A549 (cell line): ENCODE data around the gene SLC5A10. TPM values are rescaled to one million over a fixed set of nuclear protein-coding genes. Genes with fewer than 3 reads are reported as not detected.

ENCODE experiments used
- ATAC-seq, 2 experiments: fragments of 200-7000 bp in 1 of 2; fragments of >200 bp in 1 of 2; cut with Nextera tagmentation in 1 of 2; cut with Tn5 transposase in 1 of 2; 3 replicates each; pipeline versions ENCODE4 v1.8.0 to v1.9.1; 2018 to 2020; ENCODE audit warnings: mild to moderate bottlenecking in 1 of 2, moderate library complexity in 1 of 2
- CTCF ChIA-PET: fragments of 300-600 bp; sonication (Branson Sonifier 250); formaldehyde crosslinking; extraction: SDS; loops from one replicate; lab custom pipeline; 2021; ENCODE audit warnings: antibody characterized with exemption, inconsistent platforms; lab: Yijun Ruan, JAX
- POLR2A ChIA-PET: fragments of 350-600 bp; formaldehyde crosslinking; extraction: SDS; loops from one replicate; lab custom pipeline; 2021; ENCODE audit warnings: antibody characterized with exemption, inconsistent platforms; lab: Yijun Ruan, JAX
- DNase-seq, 2 experiments: peaks; one replicate each; pipeline versions ENCODE4 v3.0.0 to v3.0.0-alpha.2; 2011 to 2016; ENCODE audit warnings: low read depth in 1 of 2, low spot score in 1 of 2
- FAIRE-seq: peaks from 2 replicates; lab custom pipeline; 2011; peaks lifted over from hg19 to GRCh38; lab: Jason Lieb, UNC
- H3K27ac ChIP-seq, 2 experiments: fragments of >200 bp; sonication (Bioruptor Twin); formaldehyde crosslinking; 3 replicates each; pipeline ENCODE4 v1.5.1; 2016 to 2017
- H3K4me1 ChIP-seq: fragments of >200 bp; sonication (Bioruptor Twin); formaldehyde crosslinking; 3 replicates; pipeline ENCODE4 v1.6.1; 2016
- H3K4me2 ChIP-seq: fragments of >200 bp; sonication (Bioruptor Twin); formaldehyde crosslinking; 3 replicates; pipeline ENCODE4 v1.6.1; 2016
- H3K4me3 ChIP-seq: fragments of >200 bp; sonication (Bioruptor Twin); formaldehyde crosslinking; 3 replicates; pipeline ENCODE4 v1.5.1; 2016
- H3K9me3 ChIP-seq: fragments of >200 bp; sonication (Bioruptor Twin); formaldehyde crosslinking; 3 replicates; pipeline ENCODE4 v1.6.1; 2016
- CHD2 ChIP-seq: fragments of 150-350 bp; IDR thresholded peaks from 2 replicates; pipeline ENCODE4 v1.6.1; 2014; ENCODE audit warnings: low read length; ENCODE audit not compliant: partially characterized antibody
- EHMT2 ChIP-seq: fragments of 200-600 bp; sonication (generic); IDR thresholded peaks from 2 replicates; pipeline ENCODE4 v1.6.1; 2016; ENCODE audit warnings: antibody characterized with exemption, low read depth, mild to moderate bottlenecking, moderate library complexity
- FOSB ChIP-seq: fragments of 250-450 bp; sonication (Bioruptor Pico); IDR thresholded peaks from 2 replicates; pipeline ENCODE4 v1.5.0; 2020; ENCODE audit warnings: mild to moderate bottlenecking, moderate library complexity
- FOSL2 ChIP-seq, 2 experiments: fragments of 450-650 bp in 1 of 2; fragments of >200 bp in 1 of 2; sonication (Bioruptor Twin) in 1 of 2; formaldehyde crosslinking; IDR thresholded peaks; 2 replicates each; pipeline versions ENCODE4 v1.5.0 to v1.6.1; 2016 to 2020; ENCODE audit warnings: mild to moderate bottlenecking in 1 of 2, moderate library complexity in 1 of 2
- HOXA7 ChIP-seq: fragments of 250-450 bp; sonication (Bioruptor Pico); IDR thresholded peaks from 2 replicates; pipeline ENCODE4 v1.5.0; 2020; ENCODE audit warnings: mild to moderate bottlenecking, moderate library complexity
- HOXB5 ChIP-seq: fragments of 250-450 bp; sonication (Bioruptor Pico); IDR thresholded peaks from 2 replicates; pipeline ENCODE4 v1.5.0; 2020; ENCODE audit warnings: mild to moderate bottlenecking, moderate library complexity
- JUN ChIP-seq, 2 experiments: fragments of >200 bp; sonication (Bioruptor Twin); formaldehyde crosslinking; IDR thresholded peaks; 2 replicates in 1 of 2; 3 replicates in 1 of 2; pipeline ENCODE4 v1.6.1; 2016 to 2017
- MAFK ChIP-seq: fragments of 450-650 bp; IDR thresholded peaks from 2 replicates; pipeline ENCODE4 v1.6.1; 2014; ENCODE audit not compliant: partially characterized antibody
- MAZ ChIP-seq: fragments of 150-350 bp; IDR thresholded peaks from 2 replicates; pipeline ENCODE4 v1.6.1; 2014; ENCODE audit warnings: antibody characterized with exemption, low read depth, low read length, borderline replicate concordance
- NFE2L2 ChIP-seq: fragments of 150-350 bp; conservative IDR thresholded peaks from 2 replicates; pipeline ENCODE4 v1.6.1; 2014; ENCODE audit warnings: low read length
- NR3C1 ChIP-seq: fragments of >200 bp; sonication (Bioruptor Twin); formaldehyde crosslinking; IDR thresholded peaks from 3 replicates; pipeline ENCODE4 v1.6.1; 2017
- RAD21 ChIP-seq, 2 experiments: fragments of >200 bp in 1 of 2; sonication (Bioruptor Twin) in 1 of 2; formaldehyde crosslinking in 1 of 2; IDR thresholded peaks in 1 of 2; conservative IDR thresholded peaks in 1 of 2; 2 replicates in 1 of 2; 3 replicates in 1 of 2; pipeline ENCODE4 v1.6.1; 2012 to 2018; ENCODE audit warnings: inconsistent platforms in 1 of 2
- RARB ChIP-seq: fragments of 250-450 bp; sonication (Bioruptor Pico); IDR thresholded peaks from 2 replicates; pipeline ENCODE4 v1.8.0; 2021; ENCODE audit warnings: mild to moderate bottlenecking, moderate library complexity
- RFX5 ChIP-seq: fragments of 450-650 bp; IDR thresholded peaks from 2 replicates; pipeline ENCODE4 v1.7.1; 2014; ENCODE audit warnings: antibody characterized with exemption, mild to moderate bottlenecking, moderate library complexity
- RNF2 ChIP-seq: fragments of 200-600 bp; sonication (generic); IDR thresholded peaks from 2 replicates; pipeline ENCODE4 v1.6.1; 2016; ENCODE audit warnings: low read depth, mild to moderate bottlenecking, antibody characterized with exemption, moderate library complexity, borderline replicate concordance
- ZSCAN20 ChIP-seq: fragments of 250-450 bp; sonication (Bioruptor Pico); IDR thresholded peaks from 2 replicates; pipeline ENCODE4 v1.8.0; 2022; ENCODE audit warnings: mild to moderate bottlenecking, moderate library complexity
- WGBS: methylation state at CpG from one replicate; pipeline ENCODE4 v1.1.6; 2017; ENCODE audit errors: missing lambda C conversion rate; 5-methylcytosine and 5-hydroxymethylcytosine counted together
- polyA plus RNA-seq, 4 experiments: library from polyadenylated mRNA; depleted of rRNA in 3 of 4; stranded (reverse); fragments of >200 nt; fragmentation: RNase III in 1 of 4; extraction: RNeasy Plus Mini Kit Qiagen cat#74134 plus additional on column Dnase treatment in 1 of 4; gene quantifications; 2 replicates in 3 of 4; 3 replicates in 1 of 4; pipeline ENCODE4 v1.2.3, GENCODE V29; 2011 to 2017
- TF ChIP-seq, protein P1 (sequence below): fragments of >200 bp; sonication (Bioruptor Twin); formaldehyde crosslinking; IDR thresholded peaks from 2 replicates; pipeline ENCODE4 v1.6.1; 2016
- TF ChIP-seq, protein P2 (sequence below): fragments of 200-600 bp; sonication (generic); IDR thresholded peaks from 2 replicates; pipeline ENCODE4 v1.6.1; 2016; ENCODE audit warnings: antibody characterized with exemption, mild to moderate bottlenecking, moderate library complexity
- TF ChIP-seq, protein P3 (sequence below): IDR thresholded peaks from 2 replicates; pipeline ENCODE4 v1.6.1; 2012; ENCODE audit warnings: low read depth, borderline replicate concordance
- TF ChIP-seq, protein P4 (sequence below): fragments of 450-650 bp; IDR thresholded peaks from 2 replicates; pipeline ENCODE4 v1.6.1; 2014; ENCODE audit warnings: antibody characterized with exemption

Gene SLC5A10
- polyA plus RNA-seq, 2 of the 4 experiments (the other 2 are of a cell fraction) = 0.15 to 0.28 TPM

DNA sequence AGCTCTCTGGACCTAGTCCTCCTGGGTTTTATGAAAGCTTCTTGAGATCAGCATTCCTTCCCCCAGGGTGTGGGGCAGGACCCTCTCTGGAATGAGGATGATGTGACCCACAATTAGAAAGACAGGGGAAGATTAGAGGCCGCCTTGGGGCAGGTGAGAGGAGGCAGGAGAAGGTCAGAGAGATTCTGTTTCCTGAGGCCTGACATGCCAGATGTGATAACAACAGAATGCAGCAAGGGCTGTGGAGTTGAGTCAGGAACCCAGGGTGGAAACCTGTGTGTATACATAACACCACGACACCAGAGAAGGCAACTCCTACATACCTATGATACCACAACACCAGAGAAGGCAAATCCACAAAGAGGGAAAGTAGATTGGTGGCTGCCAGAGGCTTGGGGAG is 5.4 kb upstream of the SLC5A10 start:
- no peaks in the 10 kb centered on the region for H3K4me1 ChIP-seq
- no peaks in the 10 kb centered on the region for H3K9me3 ChIP-seq
- H3K27ac ChIP-seq = no peak overlapping the region
- ChIA-PET CTCF (interaction anchor here (0.5 to 1.4 kb wide), 3 partner anchors 10 to 72 kb away, joined by 3 to 7 read pairs (median 3); no protein-coding TSS in a partner anchor), POLR2A (no interaction called here)
- H3K4me3 ChIP-seq = no peak overlapping the region
- no peak for ATAC-seq
- H3K4me2 ChIP-seq = no peak overlapping the region
- 32% methylated on average over 2 of the region's 2 CpGs for WGBS
- no peak for DNase-seq
- no peak for FAIRE-seq
- TF ChIP-seq ZSCAN20 (CRISPR knock-in tag) (no peak), RNF2 (no peak), FOSB (CRISPR knock-in tag) (no peak), MAZ (no peak)

DNA sequence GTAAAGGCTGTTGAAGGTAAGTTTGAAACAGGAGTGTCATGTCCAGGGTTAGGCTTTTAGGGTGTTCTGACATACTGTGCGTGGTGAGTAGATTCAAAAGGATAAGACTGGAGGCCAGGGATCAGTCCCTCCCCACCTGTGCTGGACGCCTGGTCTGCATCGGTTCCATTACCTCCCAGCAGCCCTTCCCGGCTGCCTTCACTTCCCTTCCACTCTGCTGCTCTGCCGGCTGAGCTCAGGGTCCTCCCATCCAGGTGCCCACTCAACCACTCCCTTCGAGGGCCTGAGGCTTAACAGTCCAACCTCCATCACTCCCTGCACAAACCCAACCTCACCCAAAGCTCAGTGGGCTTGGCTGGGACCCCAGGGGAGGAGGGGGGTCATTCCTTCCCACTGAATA is 4.1 kb upstream of the SLC5A10 start:
- CTCF ChIA-PET = interaction anchor here (3.8 kb wide), 1 partner anchor 13 kb away, joined by 48 read pairs; no protein-coding TSS in a partner anchor

DNA sequence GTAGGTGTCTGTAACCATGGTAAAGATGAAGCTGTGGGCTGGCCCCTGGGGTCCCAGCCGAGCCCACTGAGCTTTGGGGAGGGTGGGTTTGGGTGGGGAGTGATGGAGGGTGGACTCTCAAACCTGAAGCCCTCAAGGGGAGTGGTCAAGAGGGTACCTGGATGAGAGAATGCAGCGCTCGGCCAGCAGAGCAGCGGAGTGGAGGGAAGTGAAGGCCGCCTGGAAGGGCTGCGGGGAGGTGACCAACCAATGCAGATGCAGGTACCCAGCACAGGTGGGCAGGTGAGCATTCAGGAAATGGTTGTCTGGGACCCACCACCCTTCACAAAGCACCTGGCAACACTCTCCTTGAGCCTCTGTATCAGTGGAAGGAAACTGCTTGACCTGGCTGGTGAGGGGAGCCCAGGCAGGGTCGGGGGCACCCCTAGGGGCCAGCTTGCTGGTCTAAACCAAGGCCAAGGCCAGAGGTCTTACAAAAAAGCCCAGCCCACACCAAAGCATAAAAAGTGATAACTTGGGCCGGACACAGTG is 3.4 kb upstream of the SLC5A10 start:
- no peak for FAIRE-seq
- Histone ChIP-seq H3K9me3 (no peaks in the 10 kb centered on the region), H3K4me3 (no peak overlapping the region), H3K4me2 (no peak overlapping the region), H3K4me1 (no peaks in the 10 kb centered on the region), H3K27ac (no peak overlapping the region)
- DNase-seq = no peak
- WGBS = 82% methylated on average over 7 of the region's 8 CpGs
- ChIA-PET POLR2A (no interaction called here), CTCF (interaction anchor here (0.9 to 3.8 kb wide), 5 partner anchors 10 to 322 kb away, joined by 3 to 48 read pairs (median 5); no protein-coding TSS in a partner anchor)
- TF ChIP-seq, protein P1, sequence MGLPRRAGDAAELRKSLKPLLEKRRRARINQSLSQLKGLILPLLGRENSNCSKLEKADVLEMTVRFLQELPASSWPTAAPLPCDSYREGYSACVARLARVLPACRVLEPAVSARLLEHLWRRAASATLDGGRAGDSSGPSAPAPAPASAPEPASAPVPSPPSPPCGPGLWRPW = no peak
- no peak for TF ChIP-seq FOSL2 (IDR thresholded peaks at IDR 0.05)
- TF ChIP-seq FOSL2 (CRISPR knock-in tag; IDR thresholded peaks at IDR 0.05) = no peak
- TF ChIP-seq RAD21 (conservative IDR thresholded peaks at IDR 0.05 in 1 of 2, IDR thresholded peaks at IDR 0.05 in 1 of 2) = no peak
- TF ChIP-seq, protein P2, sequence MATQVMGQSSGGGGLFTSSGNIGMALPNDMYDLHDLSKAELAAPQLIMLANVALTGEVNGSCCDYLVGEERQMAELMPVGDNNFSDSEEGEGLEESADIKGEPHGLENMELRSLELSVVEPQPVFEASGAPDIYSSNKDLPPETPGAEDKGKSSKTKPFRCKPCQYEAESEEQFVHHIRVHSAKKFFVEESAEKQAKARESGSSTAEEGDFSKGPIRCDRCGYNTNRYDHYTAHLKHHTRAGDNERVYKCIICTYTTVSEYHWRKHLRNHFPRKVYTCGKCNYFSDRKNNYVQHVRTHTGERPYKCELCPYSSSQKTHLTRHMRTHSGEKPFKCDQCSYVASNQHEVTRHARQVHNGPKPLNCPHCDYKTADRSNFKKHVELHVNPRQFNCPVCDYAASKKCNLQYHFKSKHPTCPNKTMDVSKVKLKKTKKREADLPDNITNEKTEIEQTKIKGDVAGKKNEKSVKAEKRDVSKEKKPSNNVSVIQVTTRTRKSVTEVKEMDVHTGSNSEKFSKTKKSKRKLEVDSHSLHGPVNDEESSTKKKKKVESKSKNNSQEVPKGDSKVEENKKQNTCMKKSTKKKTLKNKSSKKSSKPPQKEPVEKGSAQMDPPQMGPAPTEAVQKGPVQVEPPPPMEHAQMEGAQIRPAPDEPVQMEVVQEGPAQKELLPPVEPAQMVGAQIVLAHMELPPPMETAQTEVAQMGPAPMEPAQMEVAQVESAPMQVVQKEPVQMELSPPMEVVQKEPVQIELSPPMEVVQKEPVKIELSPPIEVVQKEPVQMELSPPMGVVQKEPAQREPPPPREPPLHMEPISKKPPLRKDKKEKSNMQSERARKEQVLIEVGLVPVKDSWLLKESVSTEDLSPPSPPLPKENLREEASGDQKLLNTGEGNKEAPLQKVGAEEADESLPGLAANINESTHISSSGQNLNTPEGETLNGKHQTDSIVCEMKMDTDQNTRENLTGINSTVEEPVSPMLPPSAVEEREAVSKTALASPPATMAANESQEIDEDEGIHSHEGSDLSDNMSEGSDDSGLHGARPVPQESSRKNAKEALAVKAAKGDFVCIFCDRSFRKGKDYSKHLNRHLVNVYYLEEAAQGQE = no peak
- no peak for TF ChIP-seq ZSCAN20 (CRISPR knock-in tag)
- TF ChIP-seq RFX5 = no peak
- no peak for TF ChIP-seq HOXA7 (CRISPR knock-in tag)
- no peak for TF ChIP-seq HOXB5 (CRISPR knock-in tag)
- no peak for TF ChIP-seq CHD2
- no peak for TF ChIP-seq MAFK
- TF ChIP-seq RNF2 = no peak
- no peak for TF ChIP-seq RARB
- no peak for TF ChIP-seq EHMT2
- no peak for TF ChIP-seq NFE2L2
- TF ChIP-seq NR3C1 = no peak
- no peak for ATAC-seq

More for the DNA sequence above, 4.1 kb upstream of the SLC5A10 start:
- ATAC-seq = no peak
- Histone ChIP-seq H3K4me3 (no peak overlapping the region), H3K27ac (no peak overlapping the region), H3K4me2 (no peak overlapping the region), H3K9me3 (no peaks in the 10 kb centered on the region), H3K4me1 (no peaks in the 10 kb centered on the region)
- 61% methylated on average over 6 of the region's 6 CpGs for WGBS
- FAIRE-seq = no peak
- POLR2A ChIA-PET = no interaction called here
- TF ChIP-seq, protein P3, sequence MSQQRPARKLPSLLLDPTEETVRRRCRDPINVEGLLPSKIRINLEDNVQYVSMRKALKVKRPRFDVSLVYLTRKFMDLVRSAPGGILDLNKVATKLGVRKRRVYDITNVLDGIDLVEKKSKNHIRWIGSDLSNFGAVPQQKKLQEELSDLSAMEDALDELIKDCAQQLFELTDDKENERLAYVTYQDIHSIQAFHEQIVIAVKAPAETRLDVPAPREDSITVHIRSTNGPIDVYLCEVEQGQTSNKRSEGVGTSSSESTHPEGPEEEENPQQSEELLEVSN = no peak
- TF ChIP-seq RARB (no peak), JUN (IDR thresholded peaks at IDR 0.05) (no peak)
- TF ChIP-seq, protein P4, sequence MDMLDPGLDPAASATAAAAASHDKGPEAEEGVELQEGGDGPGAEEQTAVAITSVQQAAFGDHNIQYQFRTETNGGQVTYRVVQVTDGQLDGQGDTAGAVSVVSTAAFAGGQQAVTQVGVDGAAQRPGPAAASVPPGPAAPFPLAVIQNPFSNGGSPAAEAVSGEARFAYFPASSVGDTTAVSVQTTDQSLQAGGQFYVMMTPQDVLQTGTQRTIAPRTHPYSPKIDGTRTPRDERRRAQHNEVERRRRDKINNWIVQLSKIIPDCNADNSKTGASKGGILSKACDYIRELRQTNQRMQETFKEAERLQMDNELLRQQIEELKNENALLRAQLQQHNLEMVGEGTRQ = no peak
- no peak for DNase-seq
